Measurements from ENCODE around the gene ID2. TPM values are rescaled to one million over a fixed set of nuclear protein-coding genes. Genes with fewer than 3 reads are reported as not detected.

ID2 gene
- total RNA-seq, 1 experiment from 2014 or later, result 2.1 TPM

- TF ChIP-seq CTCF (IDR thresholded peaks at IDR 0.05) (no peak), TCF7L2 (IDR thresholded peaks at IDR 0.05; ENCODE audit: low read depth, low read length) (no peak), REST (IDR thresholded peaks at IDR 0.05; ENCODE audit: insufficient read depth in 1 of 2, low read depth in 2 of 2, low read length in 1 of 2) (no peak)
- Histone ChIP-seq H3K27ac (ENCODE audit: low read length) (no peak overlapping the region), H3K4me1 (ENCODE audit: control insufficient read depth, insufficient read depth, low read length) (no peaks in the 10 kb centered on the region), H3K27me3 (ENCODE audit: control insufficient read depth, insufficient read depth, low read length) (no peaks in the 10 kb centered on the region), H3K9me3 (ENCODE audit: control insufficient read depth, insufficient read depth, low read depth, low read length) (no peaks in the 10 kb centered on the region), H3K36me3 (ENCODE audit: control insufficient read depth, insufficient read depth, low read length) (no peaks in the 10 kb centered on the region), H3K4me3 (ENCODE audit: low read depth in 2 of 2, low read length in 2 of 2) (no peak overlapping the region)
- intact Hi-C loops (cut with micrococcal nuclease; ENCODE audit: unreplicated experiment), result no loop called here
- DNase-seq (ENCODE audit: low read depth, low spot score) (no peak), ATAC-seq (no peak)
- POLR2A ChIA-PET, result no interaction called here
- no TSS peak for BruUV-seq (replicated peaks)
- in situ Hi-C loops (cut with HindIII; ENCODE audit: low pct_unique_long_range_greater_than_20kb, low sequenced_read_pairs), result no loop called here
- CTCF ChIA-PET, result no interaction called here
Observed at GRCh38 chr2:8646731-8647461, 35.0 kb upstream of the ID2 start.

GRCh38 chr2:8647462-8647857 is 34.4 kb upstream of the ID2 start:
- intact Hi-C loops (cut with micrococcal nuclease; ENCODE audit: unreplicated experiment), result no loop called here
- Histone ChIP-seq H3K9me3 (ENCODE audit: control insufficient read depth, insufficient read depth, low read depth, low read length) (no peaks in the 10 kb centered on the region), H3K27me3 (ENCODE audit: control insufficient read depth, insufficient read depth, low read length) (no peaks in the 10 kb centered on the region), H3K4me1 (ENCODE audit: control insufficient read depth, insufficient read depth, low read length) (no peaks in the 10 kb centered on the region), H3K36me3 (ENCODE audit: control insufficient read depth, insufficient read depth, low read length) (no peaks in the 10 kb centered on the region), H3K4me3 (ENCODE audit: low read depth in 2 of 2, low read length in 2 of 2) (no peak overlapping the region), H3K27ac (ENCODE audit: low read length) (no peak overlapping the region)
- in situ Hi-C loops (cut with HindIII; ENCODE audit: low pct_unique_long_range_greater_than_20kb, low sequenced_read_pairs), result no loop called here
- POLR2A ChIA-PET, result no interaction called here
- ATAC-seq (no peak), DNase-seq (ENCODE audit: low read depth, low spot score) (no peak)
- TF ChIP-seq CTCF (IDR thresholded peaks at IDR 0.05), result no peak
- TF ChIP-seq POLR2AphosphoS5 (IDR thresholded peaks at IDR 0.05; ENCODE audit: low read depth, low read length), result no peak
- TF ChIP-seq SIN3A (IDR thresholded peaks at IDR 0.05; ENCODE audit: borderline replicate concordance, insufficient read depth, low read depth, low read length), result no peak
- no peak for TF ChIP-seq TCF7L2 (IDR thresholded peaks at IDR 0.05; ENCODE audit: low read depth, low read length)
- no peak for TF ChIP-seq REST (IDR thresholded peaks at IDR 0.05; ENCODE audit: insufficient read depth in 1 of 2, low read depth in 2 of 2, low read length in 1 of 2)
- no TSS peak for BruUV-seq (replicated peaks)
- CTCF ChIA-PET, result no interaction called here
